A549 (cell line): ENCODE results near the gene STX8.

ENCODE experiments used
- ELK1 ChIP-seq: fragments of 150-350 bp; IDR thresholded peaks from 2 replicates; pipeline ENCODE4 v1.6.1; 2014; ENCODE audit warnings: low read depth, mild to moderate bottlenecking, low read length
- JUN ChIP-seq, 2 experiments: fragments of >200 bp; sonication (Bioruptor Twin); formaldehyde crosslinking; IDR thresholded peaks; 2 replicates in 1 of 2; 3 replicates in 1 of 2; pipeline ENCODE4 v1.6.1; 2016 to 2017
- KDM1A ChIP-seq: fragments of 200-600 bp; sonication (generic); IDR thresholded peaks from 2 replicates; pipeline ENCODE4 v1.6.1; 2016; ENCODE audit warnings: low read depth, mild to moderate bottlenecking
- MYC ChIP-seq: IDR thresholded peaks from 2 replicates; pipeline ENCODE4 v1.6.1; 2012; ENCODE audit warnings: mild to moderate bottlenecking, inconsistent platforms, low read length, improper control_type of control experiment, borderline replicate concordance
- POLR2A ChIP-seq: IDR thresholded peaks from 2 replicates; pipeline ENCODE4 v1.6.1; 2012; ENCODE audit warnings: mild to moderate bottlenecking, low read length
- SMC3 ChIP-seq: fragments of >200 bp; sonication (Bioruptor Twin); formaldehyde crosslinking; IDR thresholded peaks from 3 replicates; pipeline ENCODE4 v1.6.1; 2018; ENCODE audit warnings: inconsistent platforms
- TF ChIP-seq, protein P1 (sequence below): fragments of >200 bp; sonication (Bioruptor Twin); formaldehyde crosslinking; IDR thresholded peaks from 3 replicates; pipeline ENCODE4 v1.5.1; 2016

DNA sequence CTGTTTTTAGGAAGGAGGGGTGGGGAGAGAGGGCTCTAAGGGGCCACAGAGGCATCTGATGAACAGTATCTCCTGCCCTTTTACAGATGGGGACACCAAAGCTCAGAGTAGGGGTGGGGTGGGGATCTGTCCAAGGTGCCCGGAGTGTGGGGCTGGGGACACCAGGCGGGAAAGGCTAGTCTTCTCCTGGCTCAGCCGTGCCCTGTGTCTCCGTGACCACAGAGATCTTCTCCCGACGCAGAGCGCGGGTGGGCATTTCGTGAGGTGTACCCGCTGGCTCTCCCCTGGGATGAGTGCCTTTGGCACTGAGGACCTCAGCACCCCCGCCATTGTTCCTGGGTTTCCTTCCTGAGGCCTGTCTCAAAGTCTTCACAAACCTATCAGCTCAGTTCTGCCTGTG, 344.8 kb downstream of the STX8 start:
- no peak for TF ChIP-seq MYC
- TF ChIP-seq, protein P1, sequence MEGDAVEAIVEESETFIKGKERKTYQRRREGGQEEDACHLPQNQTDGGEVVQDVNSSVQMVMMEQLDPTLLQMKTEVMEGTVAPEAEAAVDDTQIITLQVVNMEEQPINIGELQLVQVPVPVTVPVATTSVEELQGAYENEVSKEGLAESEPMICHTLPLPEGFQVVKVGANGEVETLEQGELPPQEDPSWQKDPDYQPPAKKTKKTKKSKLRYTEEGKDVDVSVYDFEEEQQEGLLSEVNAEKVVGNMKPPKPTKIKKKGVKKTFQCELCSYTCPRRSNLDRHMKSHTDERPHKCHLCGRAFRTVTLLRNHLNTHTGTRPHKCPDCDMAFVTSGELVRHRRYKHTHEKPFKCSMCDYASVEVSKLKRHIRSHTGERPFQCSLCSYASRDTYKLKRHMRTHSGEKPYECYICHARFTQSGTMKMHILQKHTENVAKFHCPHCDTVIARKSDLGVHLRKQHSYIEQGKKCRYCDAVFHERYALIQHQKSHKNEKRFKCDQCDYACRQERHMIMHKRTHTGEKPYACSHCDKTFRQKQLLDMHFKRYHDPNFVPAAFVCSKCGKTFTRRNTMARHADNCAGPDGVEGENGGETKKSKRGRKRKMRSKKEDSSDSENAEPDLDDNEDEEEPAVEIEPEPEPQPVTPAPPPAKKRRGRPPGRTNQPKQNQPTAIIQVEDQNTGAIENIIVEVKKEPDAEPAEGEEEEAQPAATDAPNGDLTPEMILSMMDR, result no peak
- TF ChIP-seq KDM1A, result no peak
- TF ChIP-seq ELK1, result no peak
- no peak for TF ChIP-seq SMC3
- TF ChIP-seq JUN (IDR thresholded peaks at IDR 0.05), result no peak
- TF ChIP-seq POLR2A, result no peak
